GM12878 (cell line): ENCODE measurements around the gene GSPT1. TPM values are rescaled to one million over a fixed set of nuclear protein-coding genes. Genes with fewer than 3 reads are reported as not detected.
A peak's percentile ranks its signal among the peaks of the same experiment; 100 is the strongest.

Source experiments
- CREB1 ChIP-seq: IDR thresholded peaks from 2 replicates; pipeline ENCODE4 v1.6.1; 2012; ENCODE audit warnings: low read depth, mild to moderate bottlenecking, inconsistent platforms
- ELK1 ChIP-seq: IDR thresholded peaks from 2 replicates; pipeline ENCODE4 v1.6.1; 2012; ENCODE audit warnings: low read depth, low read length, improper control_type of control experiment
- EP300 ChIP-seq, 2 experiments: fragments of 150-350 bp in 1 of 2; IDR thresholded peaks; 2 replicates each; pipeline ENCODE4 v1.6.1; 2011 to 2012; ENCODE audit warnings: low read depth in 2 of 2, low read length in 2 of 2, borderline replicate concordance in 1 of 2, improper control_type of control experiment in 1 of 2, inconsistent platforms in 1 of 2; ENCODE audit not compliant: control insufficient read depth in 1 of 2
- HCFC1 ChIP-seq: fragments of 150-350 bp; IDR thresholded peaks from 2 replicates; pipeline ENCODE4 v1.6.1; 2014; ENCODE audit warnings: low read length
- MYC ChIP-seq: IDR thresholded peaks from 2 replicates; pipeline ENCODE4 v1.6.1; 2011; ENCODE audit warnings: mild to moderate bottlenecking, low read length, moderate library complexity, inconsistent platforms; ENCODE audit not compliant: insufficient read depth, insufficient replicate concordance, insufficient read length, severe bottlenecking
- NBN ChIP-seq: fragments of 450-650 bp; IDR thresholded peaks from 2 replicates; pipeline ENCODE4 v1.6.1; 2016
- POLR2A ChIP-seq: IDR thresholded peaks from 2 replicates; pipeline ENCODE4 v1.6.1; 2011; ENCODE audit warnings: low read depth, mild to moderate bottlenecking, low read length
- POLR2AphosphoS5 ChIP-seq: IDR thresholded peaks from 2 replicates; pipeline ENCODE4 v1.6.1; 2011; ENCODE audit warnings: mild to moderate bottlenecking, low read length, inconsistent platforms
- REST ChIP-seq: IDR thresholded peaks from 2 replicates; pipeline ENCODE4 v1.6.1; 2012; ENCODE audit warnings: mild to moderate bottlenecking, low read depth, low read length
- SIX5 ChIP-seq: IDR thresholded peaks from 2 replicates; pipeline ENCODE4 v1.6.1; 2011; ENCODE audit warnings: mild to moderate bottlenecking, low read depth, low read length, moderate library complexity; ENCODE audit not compliant: severe bottlenecking
- SMARCA5 ChIP-seq: fragments of 450-650 bp; IDR thresholded peaks from 2 replicates; pipeline ENCODE4 v1.6.1; 2017; ENCODE audit warnings: mild to moderate bottlenecking
- SREBF2 ChIP-seq: IDR thresholded peaks from 2 replicates; pipeline ENCODE4 v1.6.1; 2012; ENCODE audit warnings: mild to moderate bottlenecking, low read length
- STAT3 ChIP-seq: IDR thresholded peaks from 2 replicates; pipeline ENCODE4 v1.6.1; 2011; ENCODE audit warnings: low read depth, low read length, improper control_type of control experiment
- TCF12 ChIP-seq: IDR thresholded peaks from 2 replicates; pipeline ENCODE4 v1.6.1; 2011; ENCODE audit warnings: low read depth, mild to moderate bottlenecking, low read length
- USF2 ChIP-seq: IDR thresholded peaks from 2 replicates; pipeline ENCODE4 v1.6.1; 2011; ENCODE audit warnings: low read depth, low read length, improper control_type of control experiment, borderline replicate concordance
- ZSCAN29 ChIP-seq: fragments of 450-650 bp; IDR thresholded peaks from 2 replicates; pipeline ENCODE4 v1.6.1; 2017; ENCODE audit warnings: mild to moderate bottlenecking, moderate library complexity
- polyA plus RNA-seq, 11 experiments: library from polyadenylated mRNA; depleted of rRNA in 4 of 11; unstranded in 6 of 11; stranded (reverse) in 5 of 11; fragments of >200 nt; fragmentation: Nextera tagmentation in 4 of 11; fragmentation: Illumina TruSeq in 1 of 11; extraction: Ambion mirVana in 4 of 11; extraction: Trizol in 1 of 11; gene quantifications; 1 replicate in 1 of 11; 2 replicates in 10 of 11; pipeline versions ENCODE4 v1.2.1 to v1.2.3, GENCODE V29; 2011 to 2016; ENCODE audit warnings: inconsistent platforms in 2 of 11, missing spikeins in 2 of 11, low read depth in 1 of 11
- total RNA-seq, 4 experiments: library from RNA; depleted of rRNA in 3 of 4; stranded (reverse); fragments of >200 nt in 3 of 4; fragmentation: Illumina TruSeq in 1 of 4; extraction: Trizol in 1 of 4; gene quantifications; 2 replicates each; pipeline versions ENCODE4 v1.2.1 to v1.2.3, GENCODE V29; 2013 to 2021
- TF ChIP-seq, protein P1 (sequence below): fragments of 450-650 bp; IDR thresholded peaks from 2 replicates; pipeline ENCODE4 v1.6.1; 2016; ENCODE audit warnings: mild to moderate bottlenecking, moderate library complexity, borderline replicate concordance

GSPT1 gene
- total and polyA plus RNA-seq, 10 of the 15 experiments (the other 5 are each of a cell fraction or from before 2014, with no cell fraction given): 46.7 to 181 (median 99.6) TPM

GRCh38 chr16:11851294-11852091 is 64.3 kb downstream of the GSPT1 start, which contains the start of gene RSL1D1 (continued):
- TF ChIP-seq USF2 (no peak; the same call in 1 of the 2 replicates), NBN (peak; percentile 83), HCFC1 (peak; percentile 59; the same call in 1 of the 2 replicates), SMARCA5 (peak; percentile 29; the same call in 1 of the 2 replicates), ELK1 (peak; percentile 72; the same call in 1 of the 2 replicates), REST (0 out of 2 replicates have a peak, but pooled peaks have one; percentile 6), POLR2AphosphoS5 (peak; percentile 98), TCF12 (peak; percentile 19; the same call in 1 of the 2 replicates), POLR2A (peak; percentile 99), CREB1 (peak; percentile 91), STAT3 (no peak), MYC (peak; percentile 98), ZSCAN29 (peak; percentile 21; the same call in 1 of the 2 replicates), SIX5 (peak; percentile 9), EP300 (IDR thresholded peaks at IDR 0.05; ENCODE audit: borderline replicate concordance in 1 of 2, control insufficient read depth in 1 of 2, low read depth in 2 of 2, low read length in 2 of 2) (no peak), SREBF2 (0 out of 2 replicates have a peak, but pooled peaks have one; percentile 41)
- TF ChIP-seq, protein P1, sequence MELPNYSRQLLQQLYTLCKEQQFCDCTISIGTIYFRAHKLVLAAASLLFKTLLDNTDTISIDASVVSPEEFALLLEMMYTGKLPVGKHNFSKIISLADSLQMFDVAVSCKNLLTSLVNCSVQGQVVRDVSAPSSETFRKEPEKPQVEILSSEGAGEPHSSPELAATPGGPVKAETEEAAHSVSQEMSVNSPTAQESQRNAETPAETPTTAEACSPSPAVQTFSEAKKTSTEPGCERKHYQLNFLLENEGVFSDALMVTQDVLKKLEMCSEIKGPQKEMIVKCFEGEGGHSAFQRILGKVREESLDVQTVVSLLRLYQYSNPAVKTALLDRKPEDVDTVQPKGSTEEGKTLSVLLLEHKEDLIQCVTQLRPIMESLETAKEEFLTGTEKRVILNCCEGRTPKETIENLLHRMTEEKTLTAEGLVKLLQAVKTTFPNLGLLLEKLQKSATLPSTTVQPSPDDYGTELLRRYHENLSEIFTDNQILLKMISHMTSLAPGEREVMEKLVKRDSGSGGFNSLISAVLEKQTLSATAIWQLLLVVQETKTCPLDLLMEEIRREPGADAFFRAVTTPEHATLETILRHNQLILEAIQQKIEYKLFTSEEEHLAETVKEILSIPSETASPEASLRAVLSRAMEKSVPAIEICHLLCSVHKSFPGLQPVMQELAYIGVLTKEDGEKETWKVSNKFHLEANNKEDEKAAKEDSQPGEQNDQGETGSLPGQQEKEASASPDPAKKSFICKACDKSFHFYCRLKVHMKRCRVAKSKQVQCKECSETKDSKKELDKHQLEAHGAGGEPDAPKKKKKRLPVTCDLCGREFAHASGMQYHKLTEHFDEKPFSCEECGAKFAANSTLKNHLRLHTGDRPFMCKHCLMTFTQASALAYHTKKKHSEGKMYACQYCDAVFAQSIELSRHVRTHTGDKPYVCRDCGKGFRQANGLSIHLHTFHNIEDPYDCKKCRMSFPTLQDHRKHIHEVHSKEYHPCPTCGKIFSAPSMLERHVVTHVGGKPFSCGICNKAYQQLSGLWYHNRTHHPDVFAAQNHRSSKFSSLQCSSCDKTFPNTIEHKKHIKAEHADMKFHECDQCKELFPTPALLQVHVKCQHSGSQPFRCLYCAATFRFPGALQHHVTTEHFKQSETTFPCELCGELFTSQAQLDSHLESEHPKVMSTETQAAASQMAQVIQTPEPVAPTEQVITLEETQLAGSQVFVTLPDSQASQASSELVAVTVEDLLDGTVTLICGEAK: peak; percentile 94
